HepG2 (cell line): ENCODE data around the gene TTC38. TPM values are rescaled to one million over a fixed set of nuclear protein-coding genes. Genes with fewer than 3 reads are reported as not detected.
A peak's percentile ranks its signal among the peaks of the same experiment; 100 is the strongest.

Source experiments
- HNF4A ChIP-seq: sonication (generic); formaldehyde crosslinking; IDR thresholded peaks from 2 replicates; pipeline ENCODE4 v1.4.0; 2020; ENCODE audit warnings: missing genetic modification reagents
- KLF11 ChIP-seq: IDR thresholded peaks from 2 replicates; pipeline ENCODE4 v1.6.1; 2016; ENCODE audit warnings: missing compliant biosample characterization
- PHF5A ChIP-seq: IDR thresholded peaks from one replicate; pipeline ENCODE4 v1.6.1; 2018; ENCODE audit warnings: low read depth, missing genetic modification reagents; ENCODE audit not compliant: unreplicated experiment
- RFXAP ChIP-seq: sonication (generic); formaldehyde crosslinking; IDR thresholded peaks from 2 replicates; pipeline ENCODE4 v1.4.0; 2020; ENCODE audit warnings: missing genetic modification reagents, borderline replicate concordance
- SIX1 ChIP-seq: sonication (generic); formaldehyde crosslinking; IDR thresholded peaks from 2 replicates; pipeline ENCODE4 v1.4.0; 2020; ENCODE audit warnings: missing genetic modification reagents, borderline replicate concordance
- STAG1 ChIP-seq: sonication (generic); formaldehyde crosslinking; IDR thresholded peaks from 2 replicates; pipeline ENCODE4 v1.4.0; 2020; ENCODE audit warnings: missing genetic modification reagents
- TEAD3 ChIP-seq: optimal IDR thresholded peaks from 2 replicates; pipeline ENCODE3; 2016; ENCODE audit warnings: borderline replicate concordance
- ZMYM3 ChIP-seq: sonication (generic); formaldehyde crosslinking; IDR thresholded peaks from 2 replicates; pipeline ENCODE4 v1.5.1; 2020; ENCODE audit warnings: mild to moderate bottlenecking, missing genetic modification reagents
- ZNF234 ChIP-seq: sonication (generic); formaldehyde crosslinking; conservative IDR thresholded peaks from 2 replicates; pipeline ENCODE4 v1.5.1; 2020; ENCODE audit warnings: mild to moderate bottlenecking, missing genetic modification reagents
- ZNF30 ChIP-seq: sonication (generic); formaldehyde crosslinking; IDR thresholded peaks from 2 replicates; pipeline ENCODE4 v1.5.0; 2020; ENCODE audit warnings: mild to moderate bottlenecking, missing genetic modification reagents
- ZNF441 ChIP-seq: sonication (generic); formaldehyde crosslinking; IDR thresholded peaks from 2 replicates; pipeline ENCODE4 v1.7.0; 2021; ENCODE audit warnings: missing genetic modification reagents, borderline replicate concordance
- ZNF546 ChIP-seq: sonication (generic); formaldehyde crosslinking; conservative IDR thresholded peaks from 2 replicates; pipeline ENCODE4 v1.8.1; 2023; ENCODE audit warnings: mild to moderate bottlenecking, missing genetic modification reagents
- ZNF547 ChIP-seq: sonication (generic); formaldehyde crosslinking; IDR thresholded peaks from 2 replicates; pipeline ENCODE4 v1.5.1; 2020; ENCODE audit warnings: mild to moderate bottlenecking, missing genetic modification reagents
- ZNF570 ChIP-seq: sonication (generic); formaldehyde crosslinking; IDR thresholded peaks from 2 replicates; pipeline ENCODE4 v1.4.0; 2020; ENCODE audit warnings: mild to moderate bottlenecking, missing genetic modification reagents, borderline replicate concordance
- ZNF749 ChIP-seq: sonication (generic); formaldehyde crosslinking; IDR thresholded peaks from 2 replicates; pipeline ENCODE4 v1.8.0; 2022; ENCODE audit warnings: mild to moderate bottlenecking, missing genetic modification reagents, moderate library complexity, borderline replicate concordance
- ZNF816 ChIP-seq: sonication (generic); formaldehyde crosslinking; IDR thresholded peaks from 2 replicates; pipeline ENCODE4 v1.8.0; 2022; ENCODE audit warnings: missing genetic modification reagents, mild to moderate bottlenecking, borderline replicate concordance
- ZSCAN30 ChIP-seq: sonication (generic); formaldehyde crosslinking; IDR thresholded peaks from 2 replicates; pipeline ENCODE4 v1.5.0; 2020; ENCODE audit warnings: mild to moderate bottlenecking, missing genetic modification reagents
- polyA plus RNA-seq, 8 experiments: library from polyadenylated mRNA; depleted of rRNA in 3 of 8; stranded (reverse) in 7 of 8; unstranded in 1 of 8; fragments of >200 nt; fragmentation: Illumina TruSeq in 4 of 8; extraction: Trizol in 4 of 8; gene quantifications; 2 replicates each; pipeline versions ENCODE4 v1.2.1 to v1.2.3, GENCODE V29; 2011 to 2016; ENCODE audit warnings: low read depth in 4 of 8, missing spikeins in 1 of 8, mixed read lengths in 1 of 8; ENCODE audit not compliant: insufficient read depth in 1 of 8
- total RNA-seq, 5 experiments: library from RNA; depleted of rRNA; stranded (reverse); fragments of >200 nt; fragmentation: Illumina TruSeq; extraction: Trizol; gene quantifications; 2 replicates each; pipeline ENCODE4 v1.2.3, GENCODE V29; 2016; ENCODE audit warnings: low read depth in 1 of 5
- TF ChIP-seq, protein P1 (sequence below): sonication (generic); formaldehyde crosslinking; IDR thresholded peaks from 2 replicates; pipeline ENCODE4 v1.9.0; 2021; ENCODE audit warnings: missing genetic modification reagents, mild to moderate bottlenecking, borderline replicate concordance
- TF ChIP-seq, protein P2 (sequence below): sonication (generic); formaldehyde crosslinking; IDR thresholded peaks from 2 replicates; pipeline ENCODE4 v1.4.0; 2020; ENCODE audit warnings: mild to moderate bottlenecking, missing genetic modification reagents
- TF ChIP-seq, protein P3 (sequence below): sonication (generic); formaldehyde crosslinking; IDR thresholded peaks from 2 replicates; pipeline ENCODE4 v1.4.0; 2020; ENCODE audit warnings: low read depth, mild to moderate bottlenecking, missing genetic modification reagents
- TF ChIP-seq, protein P4 (sequence below): sonication (generic); formaldehyde crosslinking; IDR thresholded peaks from 2 replicates; pipeline ENCODE4 v1.8.0; 2022; ENCODE audit warnings: low read depth, missing genetic modification reagents
- TF ChIP-seq, protein P5 (sequence below): sonication (generic); formaldehyde crosslinking; IDR thresholded peaks from 2 replicates; pipeline ENCODE4 v1.4.0; 2020; ENCODE audit warnings: missing genetic modification reagents

The TTC38 gene
- total and polyA plus RNA-seq, 2 of the 13 experiments (the other 11 are each of a cell fraction or from before 2014, with no cell fraction given): 101 to 105 TPM

DNA sequence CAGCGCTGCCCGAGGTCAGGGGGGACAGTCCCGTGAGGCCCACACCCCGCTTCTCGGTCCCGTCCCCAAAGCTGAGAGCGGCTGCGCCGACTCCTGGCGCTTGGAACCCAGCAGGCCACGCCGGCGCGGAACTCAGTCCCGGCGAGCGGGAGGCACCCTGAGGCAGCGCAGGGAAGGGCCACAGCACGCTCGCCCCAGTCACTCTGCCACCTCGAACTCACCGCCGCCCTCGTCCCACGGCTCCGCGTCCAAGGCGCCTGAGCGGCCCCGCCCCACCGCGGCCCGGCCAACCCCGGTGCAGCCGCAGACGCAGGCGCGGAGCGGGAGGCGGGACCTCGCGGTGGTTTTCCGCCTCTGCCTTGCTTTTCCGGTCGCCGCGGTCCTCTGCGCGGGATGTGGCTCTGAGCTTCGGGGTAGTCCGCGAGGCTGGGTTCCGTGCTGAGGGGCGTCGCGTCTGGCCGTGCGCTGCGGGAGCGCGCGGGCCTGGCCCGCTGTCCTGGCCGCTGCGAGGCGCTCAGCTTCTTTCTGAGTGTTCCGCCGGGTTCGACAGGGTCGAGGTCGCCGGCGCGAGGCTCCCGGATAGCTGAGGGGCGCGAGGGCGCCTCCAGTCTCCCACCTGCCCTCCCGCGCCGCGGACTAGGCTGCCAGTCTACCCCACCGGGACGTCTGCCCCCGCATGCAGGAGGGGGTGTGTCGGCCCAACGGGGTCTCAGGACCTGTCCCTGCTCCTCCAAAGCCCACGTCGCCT, 17.6 kb upstream of the TTC38 start, which contains the start of gene CDPF1 (continued):
- TF ChIP-seq SIX1: no peak
- TF ChIP-seq, protein P1, sequence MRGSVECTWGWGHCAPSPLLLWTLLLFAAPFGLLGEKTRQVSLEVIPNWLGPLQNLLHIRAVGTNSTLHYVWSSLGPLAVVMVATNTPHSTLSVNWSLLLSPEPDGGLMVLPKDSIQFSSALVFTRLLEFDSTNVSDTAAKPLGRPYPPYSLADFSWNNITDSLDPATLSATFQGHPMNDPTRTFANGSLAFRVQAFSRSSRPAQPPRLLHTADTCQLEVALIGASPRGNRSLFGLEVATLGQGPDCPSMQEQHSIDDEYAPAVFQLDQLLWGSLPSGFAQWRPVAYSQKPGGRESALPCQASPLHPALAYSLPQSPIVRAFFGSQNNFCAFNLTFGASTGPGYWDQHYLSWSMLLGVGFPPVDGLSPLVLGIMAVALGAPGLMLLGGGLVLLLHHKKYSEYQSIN (CRISPR knock-in tag): no peak
- TF ChIP-seq ZMYM3: no peak
- peak; percentile 84; the same call in 1 of the 2 replicates for TF ChIP-seq ZNF547 (CRISPR knock-in tag)
- peak; percentile 75 for TF ChIP-seq RFXAP
- TF ChIP-seq, protein P2, sequence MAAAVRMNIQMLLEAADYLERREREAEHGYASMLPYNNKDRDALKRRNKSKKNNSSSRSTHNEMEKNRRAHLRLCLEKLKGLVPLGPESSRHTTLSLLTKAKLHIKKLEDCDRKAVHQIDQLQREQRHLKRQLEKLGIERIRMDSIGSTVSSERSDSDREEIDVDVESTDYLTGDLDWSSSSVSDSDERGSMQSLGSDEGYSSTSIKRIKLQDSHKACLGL: peak; percentile 91
- peak; percentile 71 for TF ChIP-seq ZNF234 (CRISPR knock-in tag)
- TF ChIP-seq ZNF30 (CRISPR knock-in tag): no peak; the same call in 1 of the 2 replicates
- TF ChIP-seq, protein P3, sequence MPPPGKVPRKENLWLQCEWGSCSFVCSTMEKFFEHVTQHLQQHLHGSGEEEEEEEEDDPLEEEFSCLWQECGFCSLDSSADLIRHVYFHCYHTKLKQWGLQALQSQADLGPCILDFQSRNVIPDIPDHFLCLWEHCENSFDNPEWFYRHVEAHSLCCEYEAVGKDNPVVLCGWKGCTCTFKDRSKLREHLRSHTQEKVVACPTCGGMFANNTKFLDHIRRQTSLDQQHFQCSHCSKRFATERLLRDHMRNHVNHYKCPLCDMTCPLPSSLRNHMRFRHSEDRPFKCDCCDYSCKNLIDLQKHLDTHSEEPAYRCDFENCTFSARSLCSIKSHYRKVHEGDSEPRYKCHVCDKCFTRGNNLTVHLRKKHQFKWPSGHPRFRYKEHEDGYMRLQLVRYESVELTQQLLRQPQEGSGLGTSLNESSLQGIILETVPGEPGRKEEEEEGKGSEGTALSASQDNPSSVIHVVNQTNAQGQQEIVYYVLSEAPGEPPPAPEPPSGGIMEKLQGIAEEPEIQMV (CRISPR knock-in tag): peak; percentile 86; the same call in 1 of the 2 replicates
- no peak; the same call in 1 of the 2 replicates for TF ChIP-seq ZNF749 (CRISPR knock-in tag)
- peak; percentile 20; the same call in 1 of the 2 replicates for TF ChIP-seq STAG1 (CRISPR knock-in tag)
- peak; percentile 69; the same call in 1 of the 2 replicates for TF ChIP-seq ZSCAN30 (CRISPR knock-in tag)
- no peak for TF ChIP-seq ZNF816 (CRISPR knock-in tag)
- TF ChIP-seq ZNF546 (CRISPR knock-in tag): peak; percentile 83; the same call in 1 of the 2 replicates
- TF ChIP-seq HNF4A (CRISPR knock-in tag): no peak
- no peak for TF ChIP-seq KLF11 (CRISPR knock-in tag)
- TF ChIP-seq, protein P4, sequence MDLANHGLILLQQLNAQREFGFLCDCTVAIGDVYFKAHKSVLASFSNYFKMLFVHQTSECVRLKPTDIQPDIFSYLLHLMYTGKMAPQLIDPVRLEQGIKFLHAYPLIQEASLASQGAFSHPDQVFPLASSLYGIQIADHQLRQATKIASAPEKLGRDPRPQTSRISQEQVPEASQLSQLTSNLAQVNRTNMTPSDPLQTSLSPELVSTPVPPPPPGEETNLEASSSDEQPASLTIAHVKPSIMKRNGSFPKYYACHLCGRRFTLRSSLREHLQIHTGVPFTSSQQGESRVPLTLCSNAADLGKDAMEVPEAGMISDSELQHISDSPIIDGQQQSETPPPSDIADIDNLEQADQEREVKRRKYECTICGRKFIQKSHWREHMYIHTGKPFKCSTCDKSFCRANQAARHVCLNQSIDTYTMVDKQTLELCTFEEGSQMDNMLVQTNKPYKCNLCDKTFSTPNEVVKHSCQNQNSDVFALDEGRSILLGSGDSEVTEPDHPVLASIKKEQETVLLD (CRISPR knock-in tag): no peak; the same call in 1 of the 2 replicates
- 0 out of 2 replicates have a peak, but pooled peaks have one; percentile 48 for TF ChIP-seq ZNF570 (CRISPR knock-in tag)
- TF ChIP-seq ZNF441 (CRISPR knock-in tag): no peak; the same call in 1 of the 2 replicates
- TF ChIP-seq TEAD3 (CRISPR knock-in tag): peak; percentile 6
- TF ChIP-seq, protein P5, sequence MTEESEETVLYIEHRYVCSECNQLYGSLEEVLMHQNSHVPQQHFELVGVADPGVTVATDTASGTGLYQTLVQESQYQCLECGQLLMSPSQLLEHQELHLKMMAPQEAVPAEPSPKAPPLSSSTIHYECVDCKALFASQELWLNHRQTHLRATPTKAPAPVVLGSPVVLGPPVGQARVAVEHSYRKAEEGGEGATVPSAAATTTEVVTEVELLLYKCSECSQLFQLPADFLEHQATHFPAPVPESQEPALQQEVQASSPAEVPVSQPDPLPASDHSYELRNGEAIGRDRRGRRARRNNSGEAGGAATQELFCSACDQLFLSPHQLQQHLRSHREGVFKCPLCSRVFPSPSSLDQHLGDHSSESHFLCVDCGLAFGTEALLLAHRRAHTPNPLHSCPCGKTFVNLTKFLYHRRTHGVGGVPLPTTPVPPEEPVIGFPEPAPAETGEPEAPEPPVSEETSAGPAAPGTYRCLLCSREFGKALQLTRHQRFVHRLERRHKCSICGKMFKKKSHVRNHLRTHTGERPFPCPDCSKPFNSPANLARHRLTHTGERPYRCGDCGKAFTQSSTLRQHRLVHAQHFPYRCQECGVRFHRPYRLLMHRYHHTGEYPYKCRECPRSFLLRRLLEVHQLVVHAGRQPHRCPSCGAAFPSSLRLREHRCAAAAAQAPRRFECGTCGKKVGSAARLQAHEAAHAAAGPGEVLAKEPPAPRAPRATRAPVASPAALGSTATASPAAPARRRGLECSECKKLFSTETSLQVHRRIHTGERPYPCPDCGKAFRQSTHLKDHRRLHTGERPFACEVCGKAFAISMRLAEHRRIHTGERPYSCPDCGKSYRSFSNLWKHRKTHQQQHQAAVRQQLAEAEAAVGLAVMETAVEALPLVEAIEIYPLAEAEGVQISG (CRISPR knock-in tag): peak; percentile 76
- no peak for TF ChIP-seq PHF5A (CRISPR knock-in tag)
